ENCODE data around the gene ADAT3. TPM values are rescaled to one million over a fixed set of nuclear protein-coding genes. Genes with fewer than 3 reads are reported as not detected.
"Not testable (repeated sequence)": the region's sequence is repeated elsewhere in the genome, so short reads cannot be mapped to it uniquely, and the experiment has no call there.

The ADAT3 gene
- total RNA-seq, 1 donor from 2014 or later, result 6.8 TPM

DNA sequence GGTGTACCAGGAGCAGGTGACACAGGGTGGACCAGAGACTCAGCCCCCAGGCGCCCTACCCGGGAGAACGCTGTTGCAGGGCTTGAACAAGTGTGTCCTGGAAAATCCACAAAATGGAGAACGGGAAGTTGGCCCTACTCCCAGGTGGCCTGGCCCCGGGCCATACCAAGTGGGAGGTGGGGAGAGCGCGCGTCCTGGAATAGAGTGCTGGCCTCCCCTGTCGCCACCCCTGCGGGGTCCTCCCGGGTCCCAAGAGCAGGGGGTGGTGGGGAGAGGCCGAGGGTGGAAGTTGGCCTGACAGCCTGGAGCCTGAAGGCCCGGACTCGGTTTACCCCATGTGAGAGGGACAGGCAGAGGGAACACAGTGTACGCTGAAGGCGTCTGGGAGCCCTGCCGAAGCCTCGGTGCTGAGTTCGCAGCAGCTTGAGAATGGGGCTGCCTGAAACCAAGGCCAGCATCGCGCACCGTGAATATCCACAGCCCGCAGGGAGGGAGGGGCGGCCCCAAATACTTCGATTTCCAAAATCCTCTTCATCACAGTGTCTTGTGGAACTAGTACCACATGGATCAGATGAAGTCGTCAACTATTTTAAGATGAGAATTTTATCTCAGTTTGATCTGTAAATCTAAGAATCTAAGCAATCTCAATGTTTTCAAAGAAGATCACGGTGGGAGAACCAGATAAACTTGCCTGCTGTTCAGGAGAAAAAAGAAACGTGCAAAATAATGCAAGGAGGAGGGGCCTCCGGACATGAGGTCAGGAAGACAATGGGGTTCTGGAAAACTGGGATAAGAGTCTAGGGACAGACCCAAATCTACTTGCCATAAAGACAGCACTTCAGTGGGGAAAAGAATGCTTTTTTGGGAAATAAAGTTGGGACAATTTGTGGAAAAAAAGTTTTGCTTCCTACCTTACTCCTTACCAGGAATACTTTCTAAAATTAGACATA lies 31.4 kb upstream of the ADAT3 start:
- no peak for DNase-seq (ENCODE audit: extremely low spot score, unreplicated experiment)
- H3K4me1 Mint-ChIP-seq (ENCODE audit: unreplicated experiment), result peaks cover 22% of the 10 kb centered on the region
- peak overlapping the region; percentile 91 for H3K27ac Mint-ChIP-seq (ENCODE audit: unreplicated experiment)
- H3K4me3 Mint-ChIP-seq (ENCODE audit: unreplicated experiment), result peak overlapping the region; percentile 97
- no peaks in the 10 kb centered on the region for H3K36me3 Mint-ChIP-seq (ENCODE audit: unreplicated experiment)
- H3K27me3 Mint-ChIP-seq (ENCODE audit: unreplicated experiment), result no peaks in the 10 kb centered on the region
- TF ChIP-seq, protein P1, sequence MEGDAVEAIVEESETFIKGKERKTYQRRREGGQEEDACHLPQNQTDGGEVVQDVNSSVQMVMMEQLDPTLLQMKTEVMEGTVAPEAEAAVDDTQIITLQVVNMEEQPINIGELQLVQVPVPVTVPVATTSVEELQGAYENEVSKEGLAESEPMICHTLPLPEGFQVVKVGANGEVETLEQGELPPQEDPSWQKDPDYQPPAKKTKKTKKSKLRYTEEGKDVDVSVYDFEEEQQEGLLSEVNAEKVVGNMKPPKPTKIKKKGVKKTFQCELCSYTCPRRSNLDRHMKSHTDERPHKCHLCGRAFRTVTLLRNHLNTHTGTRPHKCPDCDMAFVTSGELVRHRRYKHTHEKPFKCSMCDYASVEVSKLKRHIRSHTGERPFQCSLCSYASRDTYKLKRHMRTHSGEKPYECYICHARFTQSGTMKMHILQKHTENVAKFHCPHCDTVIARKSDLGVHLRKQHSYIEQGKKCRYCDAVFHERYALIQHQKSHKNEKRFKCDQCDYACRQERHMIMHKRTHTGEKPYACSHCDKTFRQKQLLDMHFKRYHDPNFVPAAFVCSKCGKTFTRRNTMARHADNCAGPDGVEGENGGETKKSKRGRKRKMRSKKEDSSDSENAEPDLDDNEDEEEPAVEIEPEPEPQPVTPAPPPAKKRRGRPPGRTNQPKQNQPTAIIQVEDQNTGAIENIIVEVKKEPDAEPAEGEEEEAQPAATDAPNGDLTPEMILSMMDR (IDR thresholded peaks at IDR 0.05), result no peak
- H3K9me3 Mint-ChIP-seq (ENCODE audit: unreplicated experiment), result no peaks in the 10 kb centered on the region

DNA sequence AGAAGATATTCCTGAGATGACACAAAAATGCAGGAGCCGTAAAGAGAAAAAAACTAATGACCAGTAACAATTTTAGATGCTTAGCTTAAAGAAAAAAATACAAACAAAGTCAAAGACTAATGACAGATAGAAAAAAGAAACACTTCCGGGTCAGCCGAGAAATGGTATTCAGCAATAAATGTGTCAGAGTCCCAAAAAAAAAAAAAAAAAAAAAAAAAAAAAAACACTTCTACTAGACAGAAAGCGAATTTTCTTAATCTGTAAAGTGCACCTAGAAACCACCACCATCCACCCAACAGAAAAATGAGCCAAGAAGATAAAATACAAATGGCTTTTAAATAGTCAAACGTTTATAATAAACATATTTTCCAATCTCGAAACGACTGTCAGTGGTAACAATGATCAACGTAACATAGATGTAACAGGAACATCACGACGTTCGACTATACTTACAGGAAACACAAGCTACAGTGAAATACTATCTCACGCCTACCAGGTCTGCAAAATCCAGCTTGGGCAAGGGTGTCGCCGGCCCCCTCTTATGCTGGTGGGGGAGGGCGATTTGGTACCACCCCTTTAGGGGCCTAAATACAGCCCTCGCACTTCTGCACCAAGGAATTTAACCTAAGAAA lies 30.5 kb upstream of the ADAT3 start:
- no peaks in the 10 kb centered on the region for H3K27me3 Mint-ChIP-seq (ENCODE audit: unreplicated experiment)
- TF ChIP-seq, protein P1 (IDR thresholded peaks at IDR 0.05), result no peak
- H3K9me3 Mint-ChIP-seq (ENCODE audit: unreplicated experiment), result no peaks in the 10 kb centered on the region
- peak overlapping the region; percentile 97 for H3K4me3 Mint-ChIP-seq (ENCODE audit: unreplicated experiment)
- no peak for DNase-seq (ENCODE audit: extremely low spot score, unreplicated experiment)
- no peaks in the 10 kb centered on the region for H3K36me3 Mint-ChIP-seq (ENCODE audit: unreplicated experiment)
- peak overlapping the region; percentile 91 for H3K27ac Mint-ChIP-seq (ENCODE audit: unreplicated experiment)
- peaks cover 22% of the 10 kb centered on the region for H3K4me1 Mint-ChIP-seq (ENCODE audit: unreplicated experiment)

DNA sequence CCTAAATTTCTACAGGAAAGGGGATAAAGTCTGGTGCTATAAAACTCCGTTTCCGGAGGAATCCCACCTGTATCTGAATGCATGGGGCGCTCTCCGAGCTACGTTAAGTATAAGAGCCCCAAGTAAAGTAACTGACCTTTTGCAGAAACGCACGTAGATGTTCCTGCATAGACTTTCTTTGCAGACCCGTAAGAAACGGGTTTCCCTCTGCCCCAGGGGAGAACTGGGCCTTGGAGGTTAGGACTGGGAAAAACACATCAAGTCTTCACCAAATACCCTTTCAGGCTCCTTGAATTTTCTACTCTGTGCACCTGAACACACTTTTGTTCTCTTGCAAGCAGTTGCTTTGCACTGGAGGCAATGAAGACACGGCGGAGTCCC lies 29.9 kb upstream of the ADAT3 start:
- H3K27me3 Mint-ChIP-seq (ENCODE audit: unreplicated experiment); DNase-seq (ENCODE audit: extremely low spot score, unreplicated experiment); H3K36me3 Mint-ChIP-seq (ENCODE audit: unreplicated experiment); H3K9me3 Mint-ChIP-seq (ENCODE audit: unreplicated experiment): not testable (repeated sequence)
- peak overlapping the region; percentile 91 for H3K27ac Mint-ChIP-seq (ENCODE audit: unreplicated experiment)
- H3K4me3 Mint-ChIP-seq (ENCODE audit: unreplicated experiment), result peak overlapping the region; percentile 97
- H3K4me1 Mint-ChIP-seq (ENCODE audit: unreplicated experiment), result peaks cover 22% of the 10 kb centered on the region

DNA sequence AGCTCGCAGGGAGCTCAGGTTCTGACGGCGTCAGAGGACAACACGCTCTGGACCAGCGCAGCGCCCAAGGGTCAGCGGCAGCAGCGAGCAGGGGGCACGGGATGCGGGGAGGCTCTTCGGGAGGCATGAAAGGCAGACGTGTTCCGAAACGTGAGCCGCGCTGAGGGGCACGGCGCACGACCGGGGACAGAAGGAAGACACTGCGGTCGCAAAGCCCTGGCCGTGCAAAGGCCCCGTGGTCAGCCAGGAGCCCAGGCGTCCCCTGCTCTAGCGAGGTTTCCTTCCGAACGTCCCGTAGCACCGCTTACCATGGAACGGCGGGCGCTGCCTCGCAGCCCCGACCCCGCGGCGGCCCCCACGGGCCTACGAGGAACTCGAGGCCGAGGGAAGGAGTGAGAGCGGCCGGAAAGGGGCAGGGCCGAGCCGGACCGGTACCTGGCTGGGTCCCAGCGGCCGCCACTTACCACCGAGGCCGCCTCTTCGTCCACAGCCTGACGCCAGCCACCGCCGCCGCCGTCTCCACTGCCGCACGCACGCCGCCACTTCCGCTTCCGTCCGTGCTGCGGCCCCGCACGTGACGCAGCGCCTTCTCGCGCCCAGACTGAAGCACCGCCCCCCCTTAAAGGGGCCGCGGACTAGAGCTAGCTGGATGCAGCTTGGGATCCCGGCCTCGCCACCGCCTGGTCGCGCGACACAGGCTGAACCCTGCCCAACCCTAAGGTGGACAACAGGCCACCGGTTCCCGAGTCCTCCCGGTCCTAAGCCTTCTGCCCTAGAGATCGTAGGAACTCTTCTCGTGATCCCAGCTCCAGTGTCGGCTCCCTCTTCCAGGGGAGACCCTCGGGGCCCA lies 29.3 kb upstream of the ADAT3 start:
- peaks cover 22% of the 10 kb centered on the region for H3K4me1 Mint-ChIP-seq (ENCODE audit: unreplicated experiment)
- H3K9me3 Mint-ChIP-seq (ENCODE audit: unreplicated experiment), result no peaks in the 10 kb centered on the region
- H3K36me3 Mint-ChIP-seq (ENCODE audit: unreplicated experiment), result no peaks in the 10 kb centered on the region
- TF ChIP-seq, protein P1 (IDR thresholded peaks at IDR 0.05), result no peak
- DNase-seq (ENCODE audit: extremely low spot score, unreplicated experiment), result peak; percentile 96
- H3K27me3 Mint-ChIP-seq (ENCODE audit: unreplicated experiment), result no peaks in the 10 kb centered on the region
- H3K4me3 Mint-ChIP-seq (ENCODE audit: unreplicated experiment), result peak overlapping the region; percentile 97
- peak overlapping the region; percentile 91 for H3K27ac Mint-ChIP-seq (ENCODE audit: unreplicated experiment)

DNA sequence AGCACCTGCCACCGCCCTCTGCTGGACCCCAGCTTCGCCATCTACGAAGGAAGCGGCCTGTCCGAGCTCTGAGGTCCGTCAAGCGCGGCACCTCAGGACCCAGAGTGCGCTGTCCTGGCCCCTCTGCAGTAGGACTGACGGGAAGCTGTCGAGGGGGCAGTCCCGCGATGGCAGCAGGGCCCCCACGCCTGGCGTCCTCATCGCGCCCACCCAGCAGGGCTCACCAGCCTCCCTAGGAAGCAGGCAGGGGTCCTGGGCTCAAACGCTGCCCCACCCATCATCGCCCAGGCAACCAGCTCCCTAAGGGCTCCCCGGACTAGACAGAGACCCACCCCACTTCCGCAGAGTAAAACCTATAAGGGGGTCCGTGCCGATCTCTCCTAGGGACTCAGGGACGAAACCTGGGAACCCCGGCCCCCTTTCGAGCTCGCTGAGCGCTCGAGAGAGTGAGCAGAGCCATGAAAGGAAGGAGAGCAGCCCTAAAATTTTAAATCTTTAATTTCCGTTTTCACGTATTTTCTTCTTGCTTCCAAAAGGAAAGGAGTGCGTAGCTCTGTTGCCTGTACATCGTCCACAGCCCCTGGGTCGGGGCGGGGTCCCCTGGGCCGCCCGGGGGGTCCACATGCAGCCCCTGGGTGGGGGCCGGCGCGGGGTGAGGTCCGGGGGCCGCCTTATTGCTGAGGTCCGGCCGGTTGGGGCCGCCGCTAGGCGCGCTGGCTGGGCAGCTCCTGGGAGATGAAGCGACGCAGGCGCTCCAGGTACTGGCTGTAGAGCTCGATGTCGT lies 28.5 kb upstream of the ADAT3 start:
- H3K4me1 Mint-ChIP-seq (ENCODE audit: unreplicated experiment), result peaks cover 22% of the 10 kb centered on the region
- not testable (repeated sequence) for DNase-seq (ENCODE audit: extremely low spot score, unreplicated experiment); H3K36me3 Mint-ChIP-seq (ENCODE audit: unreplicated experiment); H3K9me3 Mint-ChIP-seq (ENCODE audit: unreplicated experiment); H3K27me3 Mint-ChIP-seq (ENCODE audit: unreplicated experiment)
- peak overlapping the region; percentile 91 for H3K27ac Mint-ChIP-seq (ENCODE audit: unreplicated experiment)
- H3K4me3 Mint-ChIP-seq (ENCODE audit: unreplicated experiment), result peak overlapping the region; percentile 97

DNA sequence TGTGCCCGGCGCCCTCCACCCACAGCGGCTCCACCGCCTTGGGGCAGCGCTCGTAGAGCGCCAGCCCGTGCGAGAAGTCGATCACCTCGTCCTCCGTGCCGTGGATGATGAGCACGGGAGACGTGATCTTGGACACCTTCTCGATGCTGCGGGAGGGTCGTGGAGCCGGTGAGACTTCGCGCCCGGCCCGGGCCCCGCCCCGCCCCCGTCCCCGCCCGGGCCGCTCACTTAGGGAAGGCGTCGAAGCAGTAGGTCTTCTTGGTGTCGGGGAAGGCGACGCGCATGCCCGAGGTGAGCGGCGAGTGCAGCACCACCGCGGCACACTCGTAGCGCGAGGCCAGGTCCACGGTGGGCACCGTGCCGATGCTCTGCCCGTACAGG lies 27.9 kb upstream of the ADAT3 start:
- not testable (repeated sequence) for H3K4me3 Mint-ChIP-seq (ENCODE audit: unreplicated experiment); H3K27ac Mint-ChIP-seq (ENCODE audit: unreplicated experiment); H3K36me3 Mint-ChIP-seq (ENCODE audit: unreplicated experiment); H3K9me3 Mint-ChIP-seq (ENCODE audit: unreplicated experiment); H3K27me3 Mint-ChIP-seq (ENCODE audit: unreplicated experiment); DNase-seq (ENCODE audit: extremely low spot score, unreplicated experiment)
- H3K4me1 Mint-ChIP-seq (ENCODE audit: unreplicated experiment), result peaks cover 24% of the 10 kb centered on the region

DNA sequence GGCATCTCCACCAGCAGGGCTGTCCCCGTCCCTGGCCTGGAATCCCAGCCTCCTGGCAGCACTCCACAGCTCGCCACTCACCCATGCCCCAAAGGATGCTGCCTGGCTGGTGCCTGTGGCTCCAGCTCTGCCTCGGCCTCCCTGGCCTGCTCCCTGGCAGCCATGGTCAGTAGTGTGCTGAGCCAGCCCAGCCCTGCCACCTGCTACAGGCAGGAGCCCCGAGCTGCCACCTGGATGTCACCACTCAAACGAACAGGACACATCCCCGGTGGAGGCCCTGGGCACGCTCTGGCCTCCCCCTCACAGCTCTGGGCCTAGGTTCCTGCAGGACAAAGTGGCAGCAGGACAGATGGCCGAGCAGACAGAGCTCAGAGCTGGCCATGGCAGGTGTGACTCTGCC lies 26.6 kb upstream of the ADAT3 start:
- not testable (repeated sequence) for H3K4me3 Mint-ChIP-seq (ENCODE audit: unreplicated experiment); H3K27ac Mint-ChIP-seq (ENCODE audit: unreplicated experiment); H3K36me3 Mint-ChIP-seq (ENCODE audit: unreplicated experiment); DNase-seq (ENCODE audit: extremely low spot score, unreplicated experiment); H3K9me3 Mint-ChIP-seq (ENCODE audit: unreplicated experiment); H3K27me3 Mint-ChIP-seq (ENCODE audit: unreplicated experiment)
- H3K4me1 Mint-ChIP-seq (ENCODE audit: unreplicated experiment), result peaks cover 38% of the 10 kb centered on the region

DNA sequence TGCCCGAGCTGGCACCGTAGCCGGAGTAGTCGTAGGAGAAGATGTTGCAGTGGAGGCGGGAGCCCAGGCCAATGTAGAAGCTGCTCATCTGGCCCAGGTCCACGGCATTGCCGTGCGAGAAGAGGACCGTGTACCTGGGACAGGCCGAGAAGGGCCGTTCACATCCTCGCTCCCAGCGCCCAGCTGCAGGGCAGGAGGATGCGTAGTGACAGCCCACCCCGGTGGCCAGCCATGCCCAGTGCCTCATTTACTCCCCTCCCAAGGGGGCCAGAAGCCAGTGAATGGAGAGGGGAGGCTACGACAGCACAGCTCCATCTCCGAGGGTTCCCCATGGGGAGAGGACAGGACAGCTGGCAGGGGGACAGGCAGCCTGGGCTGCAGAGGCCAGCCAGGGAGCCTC lies 25.2 kb upstream of the ADAT3 start:
- not testable (repeated sequence) for H3K27ac Mint-ChIP-seq (ENCODE audit: unreplicated experiment); DNase-seq (ENCODE audit: extremely low spot score, unreplicated experiment); H3K4me3 Mint-ChIP-seq (ENCODE audit: unreplicated experiment); H3K27me3 Mint-ChIP-seq (ENCODE audit: unreplicated experiment); H3K9me3 Mint-ChIP-seq (ENCODE audit: unreplicated experiment); H3K36me3 Mint-ChIP-seq (ENCODE audit: unreplicated experiment)
- peaks cover 36% of the 10 kb centered on the region for H3K4me1 Mint-ChIP-seq (ENCODE audit: unreplicated experiment)
